Urinary bladder (tissue), 4 donors: Measurements from ENCODE around the gene TJP2. TPM values are rescaled to one million over a fixed set of nuclear protein-coding genes. Genes with fewer than 3 reads are reported as not detected.
A peak's percentile ranks its signal among the peaks of the same experiment; 100 is the strongest.

Experiments used
- DNase-seq: peaks from one replicate; pipeline ENCODE4 v3.0.0-alpha.2; 2015; ENCODE audit errors: extremely low spot score
- H3K27ac ChIP-seq: one replicate; pipeline ENCODE4 v1.5.1; 2013; ENCODE audit warnings: low read depth, mild to moderate bottlenecking, moderate library complexity
- H3K36me3 ChIP-seq: one replicate; pipeline ENCODE4 v1.6.1; 2013; ENCODE audit warnings: mild to moderate bottlenecking, moderate library complexity; ENCODE audit not compliant: insufficient read depth
- H3K4me1 ChIP-seq: one replicate; pipeline ENCODE4 v1.6.1; 2013; ENCODE audit warnings: mild to moderate bottlenecking, moderate library complexity; ENCODE audit not compliant: insufficient read depth
- H3K4me3 ChIP-seq: one replicate; pipeline ENCODE4 v1.5.1; 2013; ENCODE audit warnings: low read depth, low read length
- WGBS: extraction: QIAGEN DNeasy Blood & Tissue Kit; methylation state at CpG from one replicate; pipeline ENCODE4 v1.1.7; 2013; 5-methylcytosine and 5-hydroxymethylcytosine counted together
- polyA plus RNA-seq: library from polyadenylated mRNA; stranded (reverse); fragments of 200-250 nt; gene quantifications from one replicate; pipeline ENCODE4 v1.2.3, GENCODE V29; 2013
- total RNA-seq: library from RNA; depleted of rRNA; stranded (reverse); fragments of >200 nt; gene quantifications from one replicate; pipeline ENCODE4 v1.2.3, GENCODE V29; 2014
- donor health status: healthy with polysubstance abuse.
- donor health status: healthy.

The TJP2 gene
- total and polyA plus RNA-seq, 2 donors = 56.3 to 72.1 TPM

DNA sequence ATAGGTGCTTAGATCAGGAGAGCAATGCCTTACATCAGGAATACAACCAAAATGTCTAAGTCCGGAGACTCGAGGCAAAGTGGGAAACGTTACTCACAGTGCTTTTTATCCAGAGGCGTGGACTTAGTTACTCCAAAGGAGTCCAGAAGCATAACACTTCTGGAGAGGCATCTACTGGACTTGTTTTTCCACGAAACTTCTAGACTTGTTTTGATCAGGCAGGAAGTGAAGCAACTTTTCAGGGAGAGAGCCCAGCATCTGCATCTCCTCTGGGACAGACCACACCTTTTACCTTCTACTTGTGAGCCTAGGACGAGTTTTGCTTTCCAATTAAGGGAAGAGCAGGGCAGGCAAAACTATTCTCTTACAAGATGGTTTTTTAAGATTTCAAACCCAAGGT, 1.2 kb upstream of the TJP2 start:
- H3K36me3 ChIP-seq = no peaks in the 10 kb centered on the region
- DNase-seq = no peak
- H3K4me3 ChIP-seq = no peak overlapping the region
- peaks cover 2% of the 10 kb centered on the region for H3K4me1 ChIP-seq
- 78% methylated on average over 6 of the region's 6 CpGs for WGBS
- no peak overlapping the region for H3K27ac ChIP-seq

DNA sequence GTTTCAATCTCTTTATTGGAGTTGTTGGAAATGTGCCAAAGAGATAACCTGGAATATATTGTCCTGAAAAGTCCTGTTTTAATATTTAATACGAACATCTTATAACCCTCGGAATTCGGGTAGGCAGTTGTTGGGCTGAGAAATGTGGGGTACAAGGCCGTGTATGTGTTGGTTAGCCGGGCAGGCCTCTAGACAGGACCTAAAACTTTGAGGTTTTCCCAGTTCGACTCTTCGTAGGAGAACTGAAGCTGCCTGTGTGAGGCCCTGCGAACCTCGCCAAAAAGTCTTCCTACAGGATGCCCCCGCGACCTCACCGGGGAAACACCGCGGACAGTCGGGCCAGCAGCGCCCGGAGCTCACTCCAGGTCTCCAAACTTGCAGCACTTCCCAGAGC, 583 bp upstream of the TJP2 start:
- H3K4me1 ChIP-seq = peaks cover 2% of the 10 kb centered on the region
- peak overlapping the region; percentile 54 for H3K4me3 ChIP-seq
- no peak overlapping the region for H3K27ac ChIP-seq
- no peaks in the 10 kb centered on the region for H3K36me3 ChIP-seq
- WGBS = 8% methylated on average over 17 of the region's 17 CpGs
- DNase-seq = no peak

DNA sequence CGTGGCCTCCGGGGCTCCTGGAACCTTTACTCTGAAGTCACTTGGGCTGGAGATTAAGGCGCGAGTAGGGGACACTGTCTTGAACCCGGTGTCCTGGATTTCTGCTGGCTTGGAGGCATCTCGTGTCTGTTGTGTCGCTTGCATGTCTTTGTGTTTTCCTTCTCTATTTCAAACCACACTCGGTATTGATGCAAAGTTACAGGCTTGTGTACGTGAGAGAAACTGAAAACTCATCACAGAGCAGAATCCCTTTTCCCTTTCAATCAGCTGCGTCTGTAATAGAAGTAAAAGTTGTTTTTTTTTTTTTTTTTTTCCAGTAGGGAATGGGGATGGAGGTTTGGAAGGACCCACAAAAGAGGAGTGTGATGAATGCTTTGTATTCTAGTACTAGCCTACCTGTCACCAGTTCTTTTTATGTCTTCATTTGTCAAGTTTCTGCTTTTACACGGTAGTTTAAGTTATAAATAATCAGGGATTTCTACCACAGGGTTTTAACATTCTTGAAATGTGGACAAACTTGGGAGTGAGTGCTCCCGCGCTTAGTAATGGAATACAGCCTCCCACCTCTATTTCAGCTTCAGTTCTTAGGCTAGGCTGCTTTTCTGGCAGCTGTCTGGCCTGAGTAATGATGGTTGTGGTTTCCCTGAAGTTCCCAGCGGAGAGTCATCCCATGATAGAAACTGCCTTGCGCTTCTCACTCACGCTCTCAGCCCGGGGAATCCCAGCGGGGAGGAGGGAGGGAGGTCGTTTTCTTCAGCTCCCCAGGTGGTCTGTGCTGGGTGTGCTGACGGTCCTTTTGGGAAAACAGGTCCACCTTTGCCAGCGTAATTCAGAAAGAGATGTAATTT, 763 bp downstream of the TJP2 start:
- no peak overlapping the region for H3K27ac ChIP-seq
- WGBS = 14% methylated on average over 21 of the region's 21 CpGs
- no peak for DNase-seq
- peaks cover 2% of the 10 kb centered on the region for H3K4me1 ChIP-seq
- peak overlapping the region; percentile 54 for H3K4me3 ChIP-seq
- no peaks in the 10 kb centered on the region for H3K36me3 ChIP-seq

DNA sequence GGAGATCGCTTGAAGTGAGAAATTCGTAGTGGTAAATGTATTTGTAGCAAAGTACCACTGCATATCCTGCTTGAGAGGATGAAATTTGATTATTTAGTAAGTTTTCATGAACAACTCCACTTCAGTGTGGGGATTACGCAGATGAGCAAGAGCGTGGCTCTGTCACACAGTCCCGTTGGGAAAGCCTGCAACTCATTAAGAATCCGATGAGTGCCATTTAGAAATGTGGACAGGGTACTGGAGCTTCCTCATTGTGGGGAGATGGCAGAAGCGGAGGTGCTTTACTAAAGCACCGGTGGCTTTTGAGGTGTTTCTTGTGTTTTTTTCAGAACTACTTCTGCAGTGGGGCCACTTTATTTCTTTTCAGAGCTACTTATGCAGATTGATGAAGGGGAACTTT, 1.4 kb downstream of the TJP2 start:
- Histone ChIP-seq H3K36me3 (no peaks in the 10 kb centered on the region), H3K4me1 (peaks cover 2% of the 10 kb centered on the region), H3K4me3 (no peak overlapping the region), H3K27ac (no peak overlapping the region)
- DNase-seq = no peak
- WGBS = 72% methylated on average over 8 of the region's 8 CpGs

DNA sequence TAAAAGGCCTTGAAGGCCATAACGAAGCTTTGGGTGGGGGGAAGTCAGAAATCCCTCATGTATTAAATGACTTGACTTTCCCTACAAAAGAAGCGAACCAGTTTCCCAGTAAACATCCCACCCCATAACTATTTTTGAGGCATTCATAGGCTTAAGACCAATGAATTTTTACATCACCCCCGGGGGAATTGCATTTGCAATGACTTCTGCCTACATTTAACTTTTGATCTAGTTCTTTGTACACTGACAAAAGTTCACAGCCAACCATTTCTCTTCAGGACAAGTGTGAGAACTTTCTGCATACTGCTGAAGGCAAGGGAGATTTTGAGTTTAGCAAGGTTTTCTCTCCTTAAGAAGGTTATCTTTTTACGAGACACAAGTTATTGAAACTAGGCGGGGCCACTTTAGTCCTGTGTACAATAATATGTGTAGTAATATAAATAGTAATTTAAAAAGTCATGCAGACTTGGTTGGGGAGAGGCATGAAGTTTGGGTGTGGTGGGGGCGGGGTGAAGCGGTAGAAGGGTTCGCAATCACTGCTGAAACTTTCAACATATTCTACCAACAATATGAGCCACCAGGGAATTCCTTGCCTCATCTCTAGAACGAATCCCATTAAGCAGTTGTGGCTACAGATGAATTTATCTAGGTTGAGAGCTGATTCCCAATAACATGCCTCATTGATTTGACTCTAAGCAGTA, 2.5 kb downstream of the TJP2 start:
- Histone ChIP-seq H3K4me1 (peaks cover 2% of the 10 kb centered on the region), H3K27ac (no peak overlapping the region), H3K4me3 (no peak overlapping the region), H3K36me3 (no peaks in the 10 kb centered on the region)
- WGBS = 84% methylated on average over 9 of the region's 9 CpGs
- no peak for DNase-seq

DNA sequence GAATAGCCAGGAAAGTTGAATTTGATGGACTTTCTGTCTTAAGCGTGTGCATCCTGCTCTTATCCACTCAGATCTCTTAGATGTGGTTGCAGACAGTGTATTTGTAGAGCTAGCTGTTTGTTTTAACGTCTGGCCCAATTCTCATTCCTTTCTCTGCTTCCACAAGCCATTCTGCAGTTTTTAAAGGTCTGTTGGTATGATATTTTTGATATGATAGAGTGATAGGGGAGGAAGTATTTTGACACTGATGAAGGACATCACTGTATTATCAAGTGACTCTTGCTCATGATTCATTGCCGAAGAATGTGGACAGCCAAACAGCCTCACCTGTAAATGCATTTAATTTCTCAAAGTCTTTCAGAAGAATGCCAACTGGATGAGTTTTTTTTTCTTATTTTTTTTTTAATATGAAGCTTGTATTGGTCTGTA, 4.5 kb downstream of the TJP2 start:
- H3K27ac ChIP-seq = no peak overlapping the region
- no peak overlapping the region for H3K4me3 ChIP-seq
- H3K4me1 ChIP-seq = peaks cover 2% of the 10 kb centered on the region
- no peak for DNase-seq
- peaks cover 2% of the 10 kb centered on the region for H3K36me3 ChIP-seq
- WGBS = 67% methylated on average over 3 of the region's 3 CpGs

DNA sequence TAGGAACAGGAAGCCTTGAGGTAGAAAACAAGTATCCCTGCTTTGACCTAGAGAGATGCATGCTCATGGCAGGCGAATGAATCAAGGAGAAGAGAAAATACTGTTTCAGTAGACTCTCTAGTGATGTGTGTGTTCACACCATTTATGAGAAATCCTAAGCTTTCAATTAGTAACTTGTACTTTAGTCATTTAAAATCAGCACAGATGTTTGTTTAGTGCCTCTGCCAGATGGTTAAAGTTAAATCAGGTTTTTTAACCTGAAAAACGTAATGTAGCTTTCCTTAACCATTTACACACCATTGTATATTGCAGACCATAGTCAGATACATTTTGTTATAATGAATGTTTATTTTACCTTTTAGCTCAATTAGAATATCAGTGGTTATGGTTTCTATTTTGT, 5.0 kb downstream of the TJP2 start:
- WGBS = 75% methylated on average over 2 of the region's 2 CpGs
- peaks cover 2% of the 10 kb centered on the region for H3K4me1 ChIP-seq

DNA sequence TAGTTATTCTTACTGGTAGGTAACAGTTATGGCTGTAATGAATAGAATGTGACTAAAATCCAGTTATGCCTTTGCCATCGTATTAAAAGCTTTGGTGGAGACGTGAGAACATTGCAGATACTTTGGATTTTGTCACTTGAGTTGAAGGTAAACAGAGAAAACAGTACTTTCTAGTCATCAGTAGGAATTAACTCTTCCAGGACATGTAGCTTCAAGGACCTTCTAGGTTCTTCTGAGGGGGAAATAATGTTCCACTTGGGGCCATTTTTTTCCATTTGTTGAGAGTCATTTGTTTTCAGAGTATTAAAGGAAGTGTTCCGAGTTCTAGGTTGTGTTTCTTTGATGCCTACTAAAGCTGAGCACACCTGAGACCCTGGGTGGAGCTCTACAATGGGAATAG, 6.1 kb downstream of the TJP2 start:
- WGBS = 82% methylated on average over 3 of the region's 3 CpGs

More for the DNA sequence above, 5.0 kb downstream of the TJP2 start:
- peaks cover 2% of the 10 kb centered on the region for H3K36me3 ChIP-seq
- no peak for DNase-seq
- H3K4me3 ChIP-seq = no peak overlapping the region
- no peak overlapping the region for H3K27ac ChIP-seq

DNA sequence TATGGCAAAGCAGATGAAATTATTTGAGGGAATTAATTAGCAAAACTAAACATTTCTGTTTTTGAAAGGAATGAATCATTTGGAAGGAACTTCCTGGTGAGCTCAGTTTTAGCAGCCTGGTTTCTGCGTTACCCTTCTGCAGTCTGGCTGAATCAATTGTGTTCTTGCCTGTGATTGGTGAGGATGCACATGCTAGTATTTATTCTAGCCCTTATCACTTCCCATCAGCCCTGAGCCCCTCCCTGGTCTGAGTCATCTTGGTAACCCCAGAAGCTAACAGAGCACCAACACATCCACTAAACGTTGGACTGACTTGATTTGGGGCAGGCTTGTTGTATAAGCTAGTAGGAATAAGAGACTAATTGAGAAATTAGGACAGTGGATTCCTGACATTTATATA, 6.6 kb downstream of the TJP2 start:
- 20% methylated on average over 2 of the region's 2 CpGs for WGBS
- H3K4me3 ChIP-seq = no peak overlapping the region
- H3K36me3 ChIP-seq = peaks cover 2% of the 10 kb centered on the region
- H3K4me1 ChIP-seq = peaks cover 2% of the 10 kb centered on the region
- DNase-seq = peak; percentile 72
- H3K27ac ChIP-seq = peak overlapping the region; percentile 18

More for the DNA sequence above, 6.1 kb downstream of the TJP2 start:
- H3K4me3 ChIP-seq = no peak overlapping the region
- H3K4me1 ChIP-seq = peaks cover 2% of the 10 kb centered on the region
- no peak for DNase-seq
- H3K36me3 ChIP-seq = peaks cover 2% of the 10 kb centered on the region
- peak overlapping the region; percentile 71 for H3K27ac ChIP-seq

DNA sequence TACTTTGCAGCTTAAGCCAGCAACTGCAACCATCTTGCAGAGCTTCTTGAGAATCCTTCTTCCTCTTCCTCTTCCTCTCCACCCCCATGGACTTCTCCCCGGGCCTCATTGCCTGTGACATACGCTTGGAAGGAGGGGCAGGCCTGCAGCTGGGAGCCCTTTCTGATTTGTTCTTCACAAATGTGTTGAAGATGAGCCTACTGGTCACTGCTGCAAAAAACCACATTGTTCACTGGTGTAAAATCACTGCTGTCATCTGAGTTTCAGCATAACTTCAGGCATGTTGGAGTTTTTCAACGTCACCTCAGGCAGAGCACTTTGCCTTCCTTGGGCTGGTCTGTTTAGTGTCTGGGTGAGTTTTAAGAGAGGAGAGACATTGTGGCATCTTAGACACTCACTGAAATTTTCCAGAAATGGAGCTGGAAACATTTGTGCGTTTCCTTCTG, 7.9 kb downstream of the TJP2 start:
- DNase-seq = no peak
- no peaks in the 10 kb centered on the region for H3K4me1 ChIP-seq
- peaks cover 2% of the 10 kb centered on the region for H3K36me3 ChIP-seq
- WGBS = 34% methylated on average over 4 of the region's 4 CpGs
- H3K4me3 ChIP-seq = no peak overlapping the region
- H3K27ac ChIP-seq = no peak overlapping the region

DNA sequence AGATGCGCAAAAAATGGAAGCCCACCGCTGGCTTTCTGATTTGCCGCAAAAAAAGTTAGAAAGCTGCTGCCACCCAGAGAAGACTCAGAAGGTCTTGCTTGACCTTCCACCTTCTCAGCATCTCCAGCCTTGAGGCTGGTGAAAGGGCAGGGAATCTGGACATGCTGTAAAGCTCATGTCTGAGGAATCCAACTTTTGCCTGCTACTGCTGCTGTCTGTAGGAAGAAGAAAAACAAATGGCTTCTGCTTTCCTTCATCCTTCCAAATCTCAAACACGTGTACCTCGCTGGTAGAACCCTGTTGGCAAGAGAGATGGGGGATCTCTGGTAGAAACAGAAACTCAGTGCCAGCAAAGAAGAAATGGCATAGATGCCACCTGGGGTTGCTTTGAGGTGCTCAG, 10.2 kb downstream of the TJP2 start:
- peaks cover 2% of the 10 kb centered on the region for H3K4me1 ChIP-seq
- DNase-seq = no peak
- WGBS = 82% methylated on average over 5 of the region's 5 CpGs
- H3K4me3 ChIP-seq = no peak overlapping the region
- H3K36me3 ChIP-seq = peaks cover 2% of the 10 kb centered on the region
- no peak overlapping the region for H3K27ac ChIP-seq

DNA sequence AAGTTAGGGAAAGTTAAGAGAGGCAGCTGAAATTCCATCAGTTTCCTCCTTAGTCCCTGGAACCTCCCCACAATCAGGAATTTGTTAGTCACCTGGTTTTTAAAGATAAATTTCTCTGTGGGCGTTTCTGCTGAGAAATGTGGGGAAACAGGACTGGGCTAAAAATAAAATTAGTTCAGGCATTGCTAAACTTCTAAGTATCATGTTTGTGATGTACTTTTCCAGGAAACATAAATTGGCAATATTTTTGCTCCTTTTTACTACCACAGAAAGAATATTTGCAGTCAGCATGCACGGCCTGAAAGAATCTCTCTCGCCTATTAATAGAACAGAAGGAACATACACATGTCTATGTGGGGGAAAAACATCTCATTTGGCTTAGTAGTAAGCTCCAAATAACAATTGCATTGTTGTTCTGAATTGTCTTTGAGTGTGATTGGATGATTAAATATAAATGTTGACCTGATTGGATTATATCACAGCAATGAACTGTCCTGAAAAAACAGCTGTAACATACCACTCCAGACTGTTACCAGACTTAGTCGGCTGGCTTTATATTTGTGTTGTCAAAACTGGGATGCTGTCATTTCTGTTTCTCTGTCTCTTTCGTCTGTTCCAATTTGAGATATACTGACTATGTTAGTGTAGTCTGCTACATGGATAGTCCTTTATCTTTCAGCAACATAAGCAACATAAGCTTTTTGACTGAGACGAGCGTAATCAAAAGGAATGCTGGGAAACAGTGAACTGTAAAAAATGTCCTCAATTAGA, 12.9 kb downstream of the TJP2 start:
- no peak for DNase-seq
- H3K4me3 ChIP-seq = no peak overlapping the region
- peak overlapping the region; percentile 28 for H3K27ac ChIP-seq
- 23% methylated on average over 7 of the region's 7 CpGs for WGBS
- peaks cover 2% of the 10 kb centered on the region for H3K4me1 ChIP-seq
- no peaks in the 10 kb centered on the region for H3K36me3 ChIP-seq

DNA sequence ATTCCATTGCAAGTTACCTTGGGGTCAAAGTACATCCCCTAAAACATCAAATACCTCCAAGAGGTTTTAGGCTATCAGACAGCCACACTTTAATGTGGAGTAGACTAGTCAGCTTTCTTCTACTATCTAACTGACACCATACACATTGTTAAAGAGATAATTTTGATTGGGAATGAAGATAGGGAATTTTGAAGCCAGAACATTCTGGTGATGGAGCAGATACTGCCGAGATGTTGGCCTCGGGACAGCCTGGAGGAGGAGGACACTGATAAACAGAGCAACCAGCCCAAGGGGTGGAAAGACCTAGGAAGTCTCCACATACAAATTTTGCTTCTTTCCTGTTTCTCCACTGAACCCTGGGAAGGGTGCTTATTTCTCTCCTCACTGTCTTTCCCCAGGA, 14.9 kb downstream of the TJP2 start:
- Histone ChIP-seq H3K27ac (no peak overlapping the region), H3K4me3 (no peak overlapping the region), H3K36me3 (no peaks in the 10 kb centered on the region), H3K4me1 (peaks cover 2% of the 10 kb centered on the region)
- no peak for DNase-seq
- 68% methylated on average over 2 of the region's 2 CpGs for WGBS
